OCI-LY7 (cell line): ENCODE results near the gene HIP1R. TPM values are rescaled to one million over a fixed set of nuclear protein-coding genes. Genes with fewer than 3 reads are reported as not detected.

ENCODE experiments used
- BruUV-seq: library from RNA; stranded (reverse); fragments of 400-500 nt; replicated peaks from 2 replicates; lab custom pipeline; 2021; lab: Mats Ljungman, UMichigan
- CTCF ChIA-PET: fragments of 300-600 bp; sonication (Branson Sonifier 250); formaldehyde crosslinking; loops from one replicate; lab custom pipeline; 2022; ENCODE audit warnings: antibody characterized with exemption; ENCODE audit not compliant: unreplicated experiment; lab: Charles Lee
- POLR2A ChIA-PET: fragments of 300-600 bp; sonication (Branson Sonifier 250); formaldehyde crosslinking; loops from one replicate; lab custom pipeline; 2022; ENCODE audit warnings: antibody characterized with exemption; lab: Charles Lee
- DNase-seq: peaks from one replicate; pipeline ENCODE4 v3.0.0-alpha.2; 2015; ENCODE audit warnings: low spot score
- H2AFZ ChIP-seq: fragments of 200-600 bp; sonication (generic), shearing (Covaris generic); 2 replicates; pipeline ENCODE4 v1.6.1; 2014; ENCODE audit warnings: mild to moderate bottlenecking, antibody characterized with exemption, low read length, moderate library complexity
- H3K27ac ChIP-seq: fragments of 200-600 bp; sonication (generic); 2 replicates; pipeline ENCODE4 v1.5.1; 2014; ENCODE audit warnings: mixed run types, low read depth, mild to moderate bottlenecking, moderate library complexity, low read length, inconsistent platforms; ENCODE audit not compliant: poor library complexity, severe bottlenecking
- H3K36me3 ChIP-seq: fragments of 200-600 bp; sonication (generic); 2 replicates; pipeline ENCODE4 v1.6.1; 2014; ENCODE audit warnings: mild to moderate bottlenecking, antibody characterized with exemption, low read length, moderate library complexity, mixed read lengths; ENCODE audit not compliant: insufficient read depth
- H3K4me1 ChIP-seq: fragments of 200-600 bp; sonication (generic); 2 replicates; pipeline ENCODE4 v1.5.1; 2014; ENCODE audit warnings: mild to moderate bottlenecking, low read length; ENCODE audit not compliant: insufficient read depth, poor library complexity, severe bottlenecking
- H3K4me2 ChIP-seq: fragments of 200-600 bp; sonication (generic); 2 replicates; pipeline ENCODE4 v1.6.1; 2014; ENCODE audit warnings: mild to moderate bottlenecking, low read length
- H3K4me3 ChIP-seq: fragments of 200-600 bp; sonication (generic); 2 replicates; pipeline ENCODE4 v1.5.1; 2014; ENCODE audit warnings: mild to moderate bottlenecking, low read depth, low read length; ENCODE audit not compliant: poor library complexity, severe bottlenecking
- H3K79me2 ChIP-seq: fragments of 200-600 bp; sonication (generic); 2 replicates; pipeline ENCODE4 v1.6.1; 2016; ENCODE audit warnings: low read depth, mild to moderate bottlenecking, low read length, moderate library complexity, mixed read lengths; ENCODE audit not compliant: insufficient read depth
- H3K9me2 ChIP-seq: fragments of 200-600 bp; sonication (generic); 2 replicates; pipeline ENCODE4 v1.6.1; 2016; ENCODE audit warnings: mild to moderate bottlenecking, low read length, mixed read lengths; ENCODE audit not compliant: insufficient read depth
- H3K9me3 ChIP-seq: fragments of 200-600 bp; sonication (generic); 2 replicates; pipeline ENCODE4 v1.6.1; 2014; ENCODE audit warnings: mild to moderate bottlenecking, mixed run types, low read length, mixed read lengths
- H4K20me1 ChIP-seq: fragments of 200-600 bp; sonication (generic); 2 replicates; pipeline ENCODE4 v1.6.1; 2014; ENCODE audit warnings: mild to moderate bottlenecking, antibody characterized with exemption, low read length, moderate library complexity, mixed read lengths; ENCODE audit not compliant: insufficient read depth
- EZH2phosphoT487 ChIP-seq: fragments of 200-600 bp; sonication (generic); IDR thresholded peaks from 2 replicates; pipeline ENCODE4 v1.6.1; 2018; ENCODE audit warnings: low read depth, borderline replicate concordance, mild to moderate bottlenecking, mixed run types, antibody characterized with exemption, low read length, moderate library complexity, mixed read lengths
- intact Hi-C: fragments of 100-400 bp; cut with micrococcal nuclease; formaldehyde crosslinking; loops from one replicate; pipeline ENCODE4 v1.10.0; 2022; ENCODE audit not compliant: unreplicated experiment
- total RNA-seq, 2 experiments: library from RNA; depleted of rRNA in 1 of 2; stranded (reverse); fragments of >200 nt in 1 of 2; shearing (Covaris generic) in 1 of 2; gene quantifications; 2 replicates each; pipeline ENCODE4 v1.2.3, GENCODE V29; 2014 to 2022
- TF ChIP-seq, protein P1 (sequence below): fragments of 200-600 bp; sonication (generic); conservative IDR thresholded peaks from 2 replicates; pipeline ENCODE4 v1.5.1; 2014; ENCODE audit warnings: mild to moderate bottlenecking, antibody characterized with exemption, low read length, moderate library complexity, mixed read lengths

HIP1R gene
- total RNA-seq, 2 experiments from 2014 or later = 56.5 to 66.4 TPM

DNA sequence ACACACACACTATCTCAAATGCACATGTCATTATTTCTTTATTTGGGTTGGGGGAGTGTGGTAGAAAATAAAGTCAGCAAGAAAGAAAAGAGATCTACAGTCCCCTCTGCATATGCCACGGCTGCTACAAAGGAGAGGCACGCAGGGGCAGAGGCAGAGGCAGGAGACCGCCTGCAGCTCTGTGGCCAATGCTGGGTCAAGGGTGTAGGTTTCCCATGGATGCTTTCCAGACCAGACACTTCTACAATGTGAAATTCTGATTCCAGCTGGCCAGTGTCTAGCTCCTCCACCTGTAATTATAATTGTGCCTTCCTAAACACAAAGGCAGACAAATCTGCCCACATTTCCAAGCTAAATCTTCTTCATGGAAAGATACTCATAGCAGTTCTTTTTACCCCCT lies 41.5 kb downstream of the HIP1R start:
- intact Hi-C loops = no loop called here
- Histone ChIP-seq H3K79me2 (no peaks in the 10 kb centered on the region), H3K4me2 (no peak overlapping the region), H3K4me3 (no peak overlapping the region), H3K9me2 (no peaks in the 10 kb centered on the region), H3K36me3 (no peaks in the 10 kb centered on the region), H3K9me3 (no peaks in the 10 kb centered on the region), H4K20me1 (no peaks in the 10 kb centered on the region), H2AFZ (no peak overlapping the region), H3K4me1 (peaks cover 51% of the 10 kb centered on the region), H3K27ac (no peak overlapping the region)
- ChIA-PET CTCF (interaction anchor here (0.6 kb wide), 1 partner anchor 76 kb away, joined by 3 read pairs; no protein-coding TSS in a partner anchor), POLR2A (interaction anchor here (0.6 kb wide), 1 partner anchor 41 kb away, joined by 3 read pairs; no protein-coding TSS in a partner anchor)
- TF ChIP-seq, protein P1, sequence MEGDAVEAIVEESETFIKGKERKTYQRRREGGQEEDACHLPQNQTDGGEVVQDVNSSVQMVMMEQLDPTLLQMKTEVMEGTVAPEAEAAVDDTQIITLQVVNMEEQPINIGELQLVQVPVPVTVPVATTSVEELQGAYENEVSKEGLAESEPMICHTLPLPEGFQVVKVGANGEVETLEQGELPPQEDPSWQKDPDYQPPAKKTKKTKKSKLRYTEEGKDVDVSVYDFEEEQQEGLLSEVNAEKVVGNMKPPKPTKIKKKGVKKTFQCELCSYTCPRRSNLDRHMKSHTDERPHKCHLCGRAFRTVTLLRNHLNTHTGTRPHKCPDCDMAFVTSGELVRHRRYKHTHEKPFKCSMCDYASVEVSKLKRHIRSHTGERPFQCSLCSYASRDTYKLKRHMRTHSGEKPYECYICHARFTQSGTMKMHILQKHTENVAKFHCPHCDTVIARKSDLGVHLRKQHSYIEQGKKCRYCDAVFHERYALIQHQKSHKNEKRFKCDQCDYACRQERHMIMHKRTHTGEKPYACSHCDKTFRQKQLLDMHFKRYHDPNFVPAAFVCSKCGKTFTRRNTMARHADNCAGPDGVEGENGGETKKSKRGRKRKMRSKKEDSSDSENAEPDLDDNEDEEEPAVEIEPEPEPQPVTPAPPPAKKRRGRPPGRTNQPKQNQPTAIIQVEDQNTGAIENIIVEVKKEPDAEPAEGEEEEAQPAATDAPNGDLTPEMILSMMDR = no peak
- TF ChIP-seq EZH2phosphoT487 = no peak
- no TSS peak for BruUV-seq
- no peak for DNase-seq

DNA sequence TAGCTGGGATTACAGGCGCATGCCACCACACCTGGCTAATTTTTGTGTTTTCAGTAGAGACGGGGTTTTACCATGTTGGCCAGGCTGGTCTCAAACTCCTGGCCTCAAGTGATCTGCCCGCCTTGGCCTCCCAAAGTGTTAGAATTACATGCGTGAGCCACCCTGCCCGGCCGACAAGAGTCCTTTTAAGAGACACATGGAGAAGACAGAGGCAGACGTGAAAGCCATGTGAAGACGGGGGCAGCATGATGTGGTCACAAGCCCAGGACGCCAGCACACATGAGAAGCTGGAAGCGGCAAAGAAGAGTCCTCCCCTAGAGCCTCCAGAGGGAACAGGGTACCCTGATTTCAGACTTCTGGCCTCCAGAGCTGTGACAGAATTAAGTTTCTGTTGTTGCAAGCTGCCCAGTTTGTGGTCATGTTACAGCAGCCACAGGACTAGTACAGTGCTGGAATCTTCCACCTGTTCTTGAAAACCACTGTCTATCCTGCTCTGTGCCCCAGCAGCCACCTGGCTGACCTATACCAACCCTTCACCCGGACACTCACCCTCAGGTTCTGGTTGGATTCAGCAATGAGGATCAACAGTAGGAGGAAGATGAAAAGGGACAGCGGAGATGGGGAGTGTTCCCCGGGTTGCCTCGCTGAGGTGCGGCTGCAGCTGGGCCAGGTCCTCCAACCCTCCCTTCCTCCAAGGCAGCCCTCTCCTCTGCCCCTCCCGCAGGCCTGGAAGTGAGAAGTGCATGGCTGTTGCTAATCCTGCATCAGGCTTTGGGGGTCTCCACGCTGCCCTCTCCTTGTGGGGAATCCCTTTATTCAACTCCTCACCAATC lies 43.7 kb downstream of the HIP1R start:
- Histone ChIP-seq H2AFZ (no peak overlapping the region), H4K20me1 (no peaks in the 10 kb centered on the region), H3K9me3 (no peaks in the 10 kb centered on the region), H3K79me2 (no peaks in the 10 kb centered on the region), H3K4me1 (peaks cover 33% of the 10 kb centered on the region), H3K9me2 (no peaks in the 10 kb centered on the region), H3K4me3 (no peak overlapping the region), H3K36me3 (no peaks in the 10 kb centered on the region), H3K27ac (no peak overlapping the region), H3K4me2 (no peak overlapping the region)
- POLR2A ChIA-PET = interaction anchor here (1.5 kb wide), 1 partner anchor 354 kb away, joined by 4 read pairs; the partner anchor contains the start of genes MPHOSPH9 and MTRFR
- CTCF ChIA-PET = interaction anchor here (0.7 kb wide), 1 partner anchor 14 kb away, joined by 3 read pairs; no protein-coding TSS in a partner anchor
- no peak for TF ChIP-seq EZH2phosphoT487
- TF ChIP-seq, protein P1 = no peak
- intact Hi-C loops = no loop called here
- DNase-seq = no peak
- no TSS peak for BruUV-seq
